GM12873 (cell line): ENCODE data around the gene OR52N2.

ENCODE experiments used
- TF ChIP-seq, protein P1 (sequence below): IDR thresholded peaks from 2 replicates; pipeline ENCODE4 v1.5.1; 2012; ENCODE audit warnings: low read depth, mild to moderate bottlenecking, moderate library complexity, low read length, control low read depth; ENCODE audit not compliant: insufficient read depth; ENCODE audit errors: missing control alignments

OR52N2 gene

DNA sequence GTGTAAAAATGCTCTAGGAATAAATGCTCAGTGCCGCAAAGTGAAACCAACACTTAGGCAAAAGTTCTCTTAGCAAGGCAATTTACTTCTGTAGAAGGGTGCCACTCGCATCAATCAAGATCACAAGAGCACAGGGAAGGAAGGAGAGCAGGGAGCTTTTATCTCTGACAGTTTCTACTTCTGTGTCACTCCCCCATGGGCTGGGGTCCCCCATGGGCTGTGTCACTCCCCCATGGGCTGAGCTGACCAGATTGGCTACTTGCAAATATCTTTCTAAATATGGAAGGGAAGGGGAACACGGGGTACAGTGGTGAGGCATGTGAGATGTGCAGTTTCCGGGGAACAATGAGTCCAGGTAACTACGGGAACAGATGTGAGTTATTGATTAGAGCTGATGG lies 397 bp downstream of the OR52N2 start:
- TF ChIP-seq, protein P1, sequence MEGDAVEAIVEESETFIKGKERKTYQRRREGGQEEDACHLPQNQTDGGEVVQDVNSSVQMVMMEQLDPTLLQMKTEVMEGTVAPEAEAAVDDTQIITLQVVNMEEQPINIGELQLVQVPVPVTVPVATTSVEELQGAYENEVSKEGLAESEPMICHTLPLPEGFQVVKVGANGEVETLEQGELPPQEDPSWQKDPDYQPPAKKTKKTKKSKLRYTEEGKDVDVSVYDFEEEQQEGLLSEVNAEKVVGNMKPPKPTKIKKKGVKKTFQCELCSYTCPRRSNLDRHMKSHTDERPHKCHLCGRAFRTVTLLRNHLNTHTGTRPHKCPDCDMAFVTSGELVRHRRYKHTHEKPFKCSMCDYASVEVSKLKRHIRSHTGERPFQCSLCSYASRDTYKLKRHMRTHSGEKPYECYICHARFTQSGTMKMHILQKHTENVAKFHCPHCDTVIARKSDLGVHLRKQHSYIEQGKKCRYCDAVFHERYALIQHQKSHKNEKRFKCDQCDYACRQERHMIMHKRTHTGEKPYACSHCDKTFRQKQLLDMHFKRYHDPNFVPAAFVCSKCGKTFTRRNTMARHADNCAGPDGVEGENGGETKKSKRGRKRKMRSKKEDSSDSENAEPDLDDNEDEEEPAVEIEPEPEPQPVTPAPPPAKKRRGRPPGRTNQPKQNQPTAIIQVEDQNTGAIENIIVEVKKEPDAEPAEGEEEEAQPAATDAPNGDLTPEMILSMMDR: no peak

DNA sequence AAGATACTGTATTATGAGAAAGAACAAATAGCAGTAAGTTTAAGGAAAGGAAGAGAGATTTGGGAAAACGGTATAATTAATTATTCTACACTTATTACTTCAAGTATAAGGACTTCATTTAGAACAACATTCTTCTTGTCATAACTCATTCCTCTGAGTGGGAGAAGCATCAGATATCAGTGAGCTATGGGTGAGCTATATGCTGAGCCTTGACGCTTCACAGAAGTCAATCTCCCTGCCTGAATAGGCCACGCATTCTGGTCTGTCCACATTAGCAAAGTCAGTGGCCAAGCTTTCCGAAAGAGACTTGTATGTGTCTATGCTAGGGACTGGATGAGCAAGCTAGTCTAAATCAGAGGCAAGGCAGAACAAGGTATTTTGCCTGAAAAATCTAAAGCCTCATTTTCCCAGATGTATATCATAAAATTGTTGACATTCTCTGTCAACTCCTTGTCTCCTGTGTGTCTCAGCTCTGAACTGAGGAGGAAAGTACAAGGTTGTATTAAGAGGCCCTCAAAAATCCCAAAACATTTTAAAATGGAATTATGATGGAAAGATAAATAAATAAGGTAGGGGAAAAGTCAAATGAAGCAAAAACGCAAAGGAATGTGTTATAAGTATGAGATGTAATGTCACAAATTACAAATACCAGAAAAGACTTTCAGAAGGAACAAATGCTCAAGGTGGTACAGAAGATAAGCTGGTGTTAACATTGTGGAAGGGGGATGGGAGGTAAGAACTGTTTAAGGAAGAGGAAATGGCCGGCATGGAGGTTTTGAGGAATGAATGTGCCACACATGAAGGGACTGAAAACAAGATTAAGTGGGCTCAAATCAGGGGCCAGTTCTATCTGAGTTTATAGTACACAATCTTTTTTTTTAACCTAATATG lies 1.4 kb downstream of the OR52N2 start:
- TF ChIP-seq, protein P1: no peak

DNA sequence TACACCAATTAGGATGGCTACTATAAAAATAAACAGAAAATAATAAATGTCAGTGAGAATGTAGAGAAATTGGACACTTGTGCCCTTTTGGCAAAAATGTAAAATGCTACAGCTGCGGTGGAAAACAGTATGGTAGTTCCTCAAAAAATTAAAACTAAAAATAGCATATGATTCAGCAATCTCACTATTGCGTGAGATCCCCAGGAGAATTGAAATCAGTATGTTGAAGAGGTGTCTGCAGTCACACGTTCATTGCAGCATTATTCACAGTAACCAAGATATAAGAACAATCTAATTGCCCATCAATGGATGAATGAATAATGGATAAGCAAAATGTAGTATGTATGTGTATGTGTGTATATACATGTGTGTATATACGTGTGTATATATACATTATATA lies 6.8 kb downstream of the OR52N2 start:
- TF ChIP-seq, protein P1: no peak

DNA sequence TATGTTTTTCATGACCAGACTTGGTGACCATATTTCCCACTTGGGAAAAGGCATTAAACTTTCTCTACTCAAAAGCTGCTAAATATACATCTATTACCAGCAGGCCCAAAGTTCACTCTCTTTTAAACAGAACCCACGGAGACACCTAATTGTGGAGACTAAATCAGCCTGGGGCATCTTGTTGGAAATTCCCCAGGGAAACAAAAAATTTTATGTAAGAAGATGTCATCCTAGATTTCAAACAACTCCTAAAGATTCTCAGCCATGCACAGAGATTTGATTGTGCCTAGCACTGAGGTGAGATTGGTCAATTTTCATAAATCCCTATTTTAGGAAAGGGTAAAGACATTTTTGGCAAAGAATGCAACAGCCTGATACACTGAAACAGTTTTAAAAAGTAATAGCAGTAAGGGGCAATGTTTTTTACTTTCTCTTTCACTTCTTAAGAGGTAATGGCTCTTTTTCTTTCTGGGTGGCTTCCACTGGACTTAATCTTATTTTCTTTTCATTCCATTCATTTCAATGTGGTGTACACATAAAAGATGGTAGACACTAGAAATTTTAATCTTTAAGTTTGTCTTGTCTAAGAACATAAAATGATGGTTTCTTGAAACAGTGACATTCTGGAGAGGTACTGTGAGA lies 9.6 kb downstream of the OR52N2 start:
- TF ChIP-seq, protein P1: no peak

DNA sequence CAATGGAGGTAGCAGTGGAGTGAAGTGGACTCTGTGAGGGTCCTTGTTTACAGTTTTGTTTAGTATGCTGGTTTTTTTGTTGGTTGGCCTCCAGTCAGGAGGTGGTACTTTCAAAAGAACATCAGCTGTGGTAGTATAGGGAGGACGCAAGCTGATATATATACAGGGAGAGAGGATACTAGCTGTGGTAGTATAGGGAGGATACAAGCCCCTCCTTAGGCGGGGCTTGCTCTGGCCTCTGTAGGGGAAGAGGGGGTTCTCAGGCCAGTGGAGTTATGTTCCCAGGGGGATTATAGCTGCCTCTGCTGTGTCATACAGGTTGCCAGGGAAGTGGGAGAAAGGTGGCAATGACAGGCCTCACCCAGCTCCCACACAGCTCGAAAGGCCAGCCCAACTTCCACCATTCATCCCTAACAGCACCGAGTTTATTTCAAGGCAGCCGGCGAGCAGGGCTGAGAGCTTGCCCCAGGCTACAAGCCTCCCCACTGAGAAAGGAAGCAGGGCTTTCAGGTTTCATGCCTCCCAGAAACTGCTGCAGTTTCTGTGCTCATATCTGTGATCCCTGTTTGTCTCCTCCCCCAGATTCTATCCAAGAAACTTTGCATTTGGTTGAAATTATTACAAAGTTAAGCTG lies 22.6 kb downstream of the OR52N2 start:
- TF ChIP-seq, protein P1: no peak

DNA sequence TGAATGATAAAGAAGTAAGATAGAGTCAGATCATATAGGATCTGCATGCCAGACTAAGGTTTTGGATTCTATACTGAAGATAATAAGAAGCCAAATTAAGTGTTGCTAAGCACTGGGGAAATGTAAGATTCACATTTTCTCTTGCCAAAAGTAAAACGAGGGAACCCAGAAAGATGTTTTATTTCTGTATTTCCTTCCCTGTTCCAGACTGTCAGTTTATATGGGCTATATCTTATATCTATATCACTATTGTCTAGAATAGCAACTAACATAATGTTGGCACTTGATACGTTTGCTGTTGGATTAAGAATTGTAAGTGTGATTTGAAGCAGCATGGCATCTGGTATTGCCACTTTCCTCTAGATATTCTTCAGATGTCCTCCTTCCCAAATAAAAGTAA lies 24.7 kb downstream of the OR52N2 start:
- TF ChIP-seq, protein P1: no peak

DNA sequence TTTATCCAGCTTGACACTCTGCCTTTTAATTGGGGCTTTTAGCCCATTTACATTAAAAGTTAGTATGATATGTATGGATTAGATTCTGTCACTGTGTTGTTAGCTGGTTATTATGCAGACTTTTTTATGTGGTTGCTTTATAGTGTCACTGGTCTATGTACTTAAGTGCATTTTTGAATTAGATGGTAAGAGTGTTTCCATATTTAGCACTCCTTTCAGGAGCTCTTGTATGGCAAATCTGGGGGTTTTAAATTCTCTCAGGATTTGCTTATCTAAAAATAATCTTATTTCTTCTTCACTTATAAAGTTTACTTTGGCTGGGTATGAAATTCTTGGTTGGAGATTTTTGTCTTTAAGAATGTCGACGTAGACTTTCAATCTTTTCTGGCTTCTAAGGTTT lies 29.0 kb downstream of the OR52N2 start:
- TF ChIP-seq, protein P1: no peak
